Smooth muscle cell (in vitro differentiated cells): ENCODE data around the gene H2AZ2. TPM values are rescaled to one million over a fixed set of nuclear protein-coding genes. Genes with fewer than 3 reads are reported as not detected.

Experiments used
- DNase-seq: peaks from one replicate; lab custom pipeline; 2025; ENCODE audit not compliant: unreplicated experiment; lab: John Stamatoyannopoulos, UW
- H2AFZ ChIP-seq: fragments of 200-600 bp; sonication (generic); 2 replicates; pipeline ENCODE4 v1.6.0; 2016; ENCODE audit warnings: antibody characterized with exemption, low read depth, mild to moderate bottlenecking
- H3F3A ChIP-seq: fragments of 200-600 bp; sonication (generic); 2 replicates; pipeline ENCODE4 v1.6.0; 2017; ENCODE audit warnings: antibody characterized with exemption, low read depth
- H3K27ac ChIP-seq: fragments of 200-600 bp; sonication (generic); 2 replicates; pipeline ENCODE4 v1.5.1; 2016; ENCODE audit warnings: low read depth, mild to moderate bottlenecking
- H3K27me3 ChIP-seq: fragments of 200-600 bp; sonication (generic); 2 replicates; pipeline ENCODE4 v1.6.1; 2016; ENCODE audit warnings: low read depth, mild to moderate bottlenecking
- H3K36me3 ChIP-seq: fragments of 200-600 bp; sonication (generic); 2 replicates; pipeline ENCODE4 v1.5.1; 2016; ENCODE audit warnings: low read depth
- H3K4me1 ChIP-seq: fragments of 200-600 bp; sonication (generic); 2 replicates; pipeline ENCODE4 v1.5.1; 2016; ENCODE audit warnings: low read depth
- H3K4me2 ChIP-seq: fragments of 200-600 bp; sonication (generic); 2 replicates; pipeline ENCODE4 v1.6.0; 2016; ENCODE audit warnings: mild to moderate bottlenecking
- H3K4me3 ChIP-seq: fragments of 200-600 bp; sonication (generic); 2 replicates; pipeline ENCODE4 v1.5.1; 2016; ENCODE audit warnings: mild to moderate bottlenecking
- H3K79me2 ChIP-seq: fragments of 200-600 bp; sonication (generic); 2 replicates; pipeline ENCODE4 v1.6.0; 2016; ENCODE audit warnings: low read depth, mild to moderate bottlenecking
- H3K9ac ChIP-seq: fragments of 200-600 bp; sonication (generic); 2 replicates; pipeline ENCODE4 v1.6.0; 2016; ENCODE audit warnings: low read depth
- H3K9me3 ChIP-seq: fragments of 200-600 bp; sonication (generic); replicated peaks from 2 replicates; pipeline ENCODE4 v1.5.1; 2016; ENCODE audit warnings: low read depth
- H4K20me1 ChIP-seq: fragments of 200-600 bp; sonication (generic); 2 replicates; pipeline ENCODE4 v1.6.0; 2016; ENCODE audit warnings: low read depth
- CTCF ChIP-seq: fragments of 200-600 bp; sonication (generic); IDR thresholded peaks from 2 replicates; pipeline ENCODE4 v1.5.1; 2017; ENCODE audit warnings: borderline replicate concordance, mild to moderate bottlenecking, antibody characterized with exemption; ENCODE audit not compliant: insufficient read depth, poor library complexity, severe bottlenecking
- WGBS: methylation state at CpG from one replicate; pipeline ENCODE4 v1.1.7; 2016; ENCODE audit warnings: low lambda C conversion rate; 5-methylcytosine and 5-hydroxymethylcytosine counted together
- polyA plus RNA-seq: library from polyadenylated mRNA; unstranded; fragments of >200 nt; fragmentation: Nextera tagmentation; extraction: Ambion mirVana; gene quantifications from 2 replicates; pipeline ENCODE4 v1.2.1, GENCODE V29; 2016
- total RNA-seq: library from RNA; depleted of rRNA; stranded (reverse); fragments of >200 nt; gene quantifications from 2 replicates; pipeline ENCODE4 v1.2.3, GENCODE V29; 2014

Gene H2AZ2
- total and polyA plus RNA-seq, 2 experiments from 2014 or later: 122 to 135 TPM

GRCh38 chr7:44838751-44839150 lies 9.1 kb downstream of the H2AZ2 start:
- Histone ChIP-seq H4K20me1 (peaks cover 38% of the 10 kb centered on the region), H3K36me3 (peaks cover 11% of the 10 kb centered on the region), H3K4me3 (no peak overlapping the region), H3K79me2 (peaks cover 76% of the 10 kb centered on the region), H2AFZ (no peak overlapping the region), H3K27me3 (no peaks in the 10 kb centered on the region), H3K4me1 (no peaks in the 10 kb centered on the region), H3K9me3 (no peaks in the 10 kb centered on the region), H3K4me2 (no peak overlapping the region), H3K27ac (no peak overlapping the region), H3K9ac (no peak overlapping the region), H3F3A (no peaks in the 10 kb centered on the region)
- no peak for DNase-seq
- TF ChIP-seq CTCF: no peak
- WGBS: 56% methylated on average over 2 of the region's 2 CpGs

DNA sequence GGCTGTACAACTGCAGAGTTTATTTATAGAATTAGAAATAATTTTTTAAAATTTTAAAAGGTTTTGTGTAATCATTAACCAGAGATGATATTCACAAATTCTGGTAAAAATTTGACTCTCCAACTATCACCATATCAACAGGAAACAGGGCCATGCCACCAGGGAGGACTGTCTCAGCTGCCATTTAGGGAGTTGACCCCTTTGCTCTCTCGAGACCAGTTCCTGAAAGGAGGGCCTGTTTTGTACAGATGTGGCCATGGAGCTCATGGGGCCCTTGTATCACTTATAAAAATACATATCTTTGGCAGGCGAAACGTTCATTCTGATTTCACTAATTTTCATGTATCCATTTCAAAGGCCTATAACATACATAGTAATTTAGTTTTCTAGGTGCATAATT lies 20.3 kb downstream of the H2AZ2 start:
- no peaks in the 10 kb centered on the region for H3K4me1 ChIP-seq
- H3K4me2 ChIP-seq: no peak overlapping the region
- no peak overlapping the region for H3K4me3 ChIP-seq
- H4K20me1 ChIP-seq: no peaks in the 10 kb centered on the region
- no peak for DNase-seq
- no peaks in the 10 kb centered on the region for H3K79me2 ChIP-seq
- H3K9me3 ChIP-seq: no peaks in the 10 kb centered on the region
- TF ChIP-seq CTCF: no peak
- H3K36me3 ChIP-seq: no peaks in the 10 kb centered on the region
- no peak overlapping the region for H3K27ac ChIP-seq
- 96% methylated on average over 3 of the region's 3 CpGs for WGBS
- no peak overlapping the region for H2AFZ ChIP-seq
- H3F3A ChIP-seq: no peaks in the 10 kb centered on the region
- H3K27me3 ChIP-seq: no peaks in the 10 kb centered on the region
- H3K9ac ChIP-seq: no peak overlapping the region

DNA sequence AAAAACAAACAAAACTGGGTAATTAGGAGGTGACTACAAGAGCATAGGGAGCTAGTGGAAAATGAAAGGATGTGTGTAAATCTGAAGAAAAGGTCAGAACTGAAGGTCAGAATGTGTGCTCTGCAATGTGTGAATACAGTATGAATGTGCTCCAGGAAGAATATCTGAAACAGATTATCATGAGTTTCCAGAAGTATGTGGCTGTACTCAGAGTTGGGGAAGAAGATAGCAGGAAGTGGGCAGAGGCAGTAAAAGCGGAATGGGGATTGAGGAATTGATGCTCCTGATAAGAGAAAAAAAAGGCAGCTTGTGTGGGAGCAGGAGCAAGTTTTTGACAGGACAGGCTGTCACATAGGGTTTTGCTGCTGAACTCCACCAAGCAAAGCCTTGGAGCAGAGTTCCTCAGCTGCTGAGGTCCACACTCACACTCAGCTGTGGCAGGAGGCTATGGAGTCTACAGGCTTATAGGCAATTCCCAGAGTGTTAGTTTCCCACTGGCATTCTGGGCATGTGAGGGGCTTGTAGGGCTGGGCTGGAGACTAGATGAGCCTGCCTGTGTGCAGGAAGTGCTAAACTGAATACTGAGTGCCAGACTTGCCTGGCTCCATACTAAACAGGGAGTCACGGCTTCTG lies 22.9 kb downstream of the H2AZ2 start:
- peak overlapping the region; percentile 12 for H3K4me2 ChIP-seq
- no peak overlapping the region for H3K9ac ChIP-seq
- no peaks in the 10 kb centered on the region for H3F3A ChIP-seq
- no peaks in the 10 kb centered on the region for H3K27me3 ChIP-seq
- H2AFZ ChIP-seq: no peak overlapping the region
- H4K20me1 ChIP-seq: no peaks in the 10 kb centered on the region
- no peak overlapping the region for H3K4me3 ChIP-seq
- DNase-seq: no peak
- H3K4me1 ChIP-seq: no peaks in the 10 kb centered on the region
- H3K9me3 ChIP-seq: no peaks in the 10 kb centered on the region
- no peaks in the 10 kb centered on the region for H3K36me3 ChIP-seq
- no peaks in the 10 kb centered on the region for H3K79me2 ChIP-seq
- H3K27ac ChIP-seq: peak overlapping the region; percentile 13
- 49% methylated on average over 2 of the region's 2 CpGs for WGBS
- no peak for TF ChIP-seq CTCF

GRCh38 chr7:44823255-44823781 lies 24.6 kb downstream of the H2AZ2 start:
- Histone ChIP-seq H2AFZ (no peak overlapping the region), H3K4me3 (no peak overlapping the region), H3K4me1 (no peaks in the 10 kb centered on the region), H3K79me2 (no peaks in the 10 kb centered on the region), H3K9me3 (no peaks in the 10 kb centered on the region), H3F3A (no peaks in the 10 kb centered on the region), H4K20me1 (no peaks in the 10 kb centered on the region), H3K27me3 (no peaks in the 10 kb centered on the region), H3K27ac (no peak overlapping the region), H3K4me2 (no peak overlapping the region), H3K36me3 (no peaks in the 10 kb centered on the region), H3K9ac (no peak overlapping the region)
- no peak for TF ChIP-seq CTCF
- no peak for DNase-seq
- 64% methylated on average over 5 of the region's 5 CpGs for WGBS
